Upper lobe of right lung (tissue), 1 donor: ENCODE measurements around the gene DOCK11. TPM values are rescaled to one million over a fixed set of nuclear protein-coding genes. Genes with fewer than 3 reads are reported as not detected.

Experiments
- ATAC-seq: fragments of 200-7000 bp; cut with Tn5 transposase; one replicate; pipeline ENCODE4 v1.9.1; 2020; ENCODE audit warnings: mild to moderate bottlenecking, moderate library complexity
- DNase-seq: peaks from one replicate; pipeline ENCODE4 v3.0.0-alpha.2; 2020
- H3K27ac ChIP-seq: fragments of 200-600 bp; one replicate; pipeline ENCODE4 v1.8.0; 2022
- H3K27me3 ChIP-seq: fragments of 200-600 bp; one replicate; pipeline ENCODE4 v1.8.0; 2022; ENCODE audit warnings: mild to moderate bottlenecking
- H3K36me3 ChIP-seq: fragments of 200-600 bp; one replicate; pipeline ENCODE4 v1.8.0; 2022
- H3K4me1 ChIP-seq: fragments of 200-600 bp; one replicate; pipeline ENCODE4 v1.8.0; 2022
- H3K4me3 ChIP-seq: fragments of 200-600 bp; one replicate; pipeline ENCODE4 v1.8.0; 2022; ENCODE audit warnings: mild to moderate bottlenecking
- H3K9me3 ChIP-seq: fragments of 200-600 bp; one replicate; pipeline ENCODE4 v1.8.0; 2022
- CTCF ChIP-seq: fragments of 200-600 bp; IDR thresholded peaks from one replicate; pipeline ENCODE4 v1.8.0; 2022; ENCODE audit warnings: antibody characterized with exemption
- intact Hi-C: fragments of 100-400 bp; cut with DNase I; formaldehyde crosslinking; loops from one replicate; pipeline ENCODE4 v1.11.0; 2022
- total RNA-seq: library from RNA; stranded (reverse); fragmentation: NEBNext Ultra II Directional; extraction: Animal tissue kit (Norgen Biotek cat#: 25700); gene quantifications from one replicate; pipeline ENCODE4 v1.2.1, GENCODE V29; 2021
- donor health status: DM: no; HTN: yes; CAD: no; lungs with severe emphysema.

Gene DOCK11
- total RNA-seq, 1 donor from 2014 or later = 55.0 TPM

- no peak overlapping the region for H3K27ac ChIP-seq
- no peak for ATAC-seq
- H3K4me3 ChIP-seq = no peak overlapping the region
- peaks cover 11% of the 10 kb centered on the region for H3K4me1 ChIP-seq
- TF ChIP-seq CTCF = no peak
- no peaks in the 10 kb centered on the region for H3K9me3 ChIP-seq
- no peak for DNase-seq
- no peaks in the 10 kb centered on the region for H3K27me3 ChIP-seq
- no peaks in the 10 kb centered on the region for H3K36me3 ChIP-seq
- intact Hi-C loops = no loop called here
These were observed 7.8 kb downstream of the DOCK11 start for GRCh38 chrX:118503260-118504041.

- DNase-seq = no peak
- intact Hi-C loops = no loop called here
- no peaks in the 10 kb centered on the region for H3K9me3 ChIP-seq
- ATAC-seq = no peak
- H3K4me1 ChIP-seq = peaks cover 5% of the 10 kb centered on the region
- H3K36me3 ChIP-seq = no peaks in the 10 kb centered on the region
- no peak for TF ChIP-seq CTCF
- H3K4me3 ChIP-seq = no peak overlapping the region
- no peaks in the 10 kb centered on the region for H3K27me3 ChIP-seq
- no peak overlapping the region for H3K27ac ChIP-seq
These were observed 9.0 kb downstream of the DOCK11 start for GRCh38 chrX:118504581-118504980.

GRCh38 chrX:118506805-118507480 lies 11.3 kb downstream of the DOCK11 start:
- H3K27ac ChIP-seq = no peak overlapping the region
- no peak for DNase-seq
- no peak overlapping the region for H3K4me3 ChIP-seq
- H3K36me3 ChIP-seq = no peaks in the 10 kb centered on the region
- H3K27me3 ChIP-seq = no peaks in the 10 kb centered on the region
- intact Hi-C loops = no loop called here
- peaks cover 1% of the 10 kb centered on the region for H3K4me1 ChIP-seq
- no peak for ATAC-seq
- TF ChIP-seq CTCF = no peak
- no peaks in the 10 kb centered on the region for H3K9me3 ChIP-seq

- H3K27me3 ChIP-seq = no peaks in the 10 kb centered on the region
- H3K9me3 ChIP-seq = no peaks in the 10 kb centered on the region
- H3K36me3 ChIP-seq = no peaks in the 10 kb centered on the region
- no peak for DNase-seq
- no peaks in the 10 kb centered on the region for H3K4me1 ChIP-seq
- no peak overlapping the region for H3K4me3 ChIP-seq
- intact Hi-C loops = no loop called here
- H3K27ac ChIP-seq = no peak overlapping the region
- ATAC-seq = no peak
- no peak for TF ChIP-seq CTCF
These were observed 12.2 kb downstream of the DOCK11 start for GRCh38 chrX:118507766-118508165.

GRCh38 chrX:118508221-118508620 lies 12.6 kb downstream of the DOCK11 start:
- DNase-seq (no peak), ATAC-seq (no peak)
- H3K9me3 ChIP-seq = no peaks in the 10 kb centered on the region
- no peak overlapping the region for H3K4me3 ChIP-seq
- H3K36me3 ChIP-seq = no peaks in the 10 kb centered on the region
- H3K27me3 ChIP-seq = no peaks in the 10 kb centered on the region
- no peaks in the 10 kb centered on the region for H3K4me1 ChIP-seq
- H3K27ac ChIP-seq = no peak overlapping the region
- intact Hi-C loops = no loop called here
- TF ChIP-seq CTCF = no peak
